Measurements from ENCODE around the gene WDPCP.

The WDPCP gene

DNA sequence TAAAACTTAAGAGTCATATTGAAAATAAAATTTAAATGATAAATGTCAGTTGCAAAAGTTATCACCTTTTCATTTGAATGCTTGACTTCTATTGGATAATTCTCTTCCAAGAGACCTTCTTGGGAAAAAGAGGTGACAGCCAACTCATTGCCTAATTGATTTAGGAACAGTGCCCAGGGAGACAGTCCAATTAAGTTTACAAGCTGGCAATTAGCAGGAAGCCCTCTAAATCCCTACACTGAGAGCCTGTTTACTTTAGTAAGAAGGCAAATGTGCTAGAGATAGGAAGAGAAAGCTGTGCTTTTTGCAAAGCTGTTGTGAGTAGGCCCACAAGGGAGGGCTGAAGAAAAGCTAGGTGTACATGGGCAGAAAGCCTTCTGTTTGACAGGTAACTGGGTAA lies 189.1 kb downstream of the WDPCP start:
- DNase-seq (ENCODE audit: low read depth), result no peak
- H3K4me3 ChIP-seq (ENCODE audit: low read depth, low read length), result no peak overlapping the region
- no peak for TF ChIP-seq MAX (IDR thresholded peaks at IDR 0.05; ENCODE audit: low read depth, low read length)
- TF ChIP-seq MYC (IDR thresholded peaks at IDR 0.05; ENCODE audit: low read depth, low read length), result no peak
- TF ChIP-seq, protein P1, sequence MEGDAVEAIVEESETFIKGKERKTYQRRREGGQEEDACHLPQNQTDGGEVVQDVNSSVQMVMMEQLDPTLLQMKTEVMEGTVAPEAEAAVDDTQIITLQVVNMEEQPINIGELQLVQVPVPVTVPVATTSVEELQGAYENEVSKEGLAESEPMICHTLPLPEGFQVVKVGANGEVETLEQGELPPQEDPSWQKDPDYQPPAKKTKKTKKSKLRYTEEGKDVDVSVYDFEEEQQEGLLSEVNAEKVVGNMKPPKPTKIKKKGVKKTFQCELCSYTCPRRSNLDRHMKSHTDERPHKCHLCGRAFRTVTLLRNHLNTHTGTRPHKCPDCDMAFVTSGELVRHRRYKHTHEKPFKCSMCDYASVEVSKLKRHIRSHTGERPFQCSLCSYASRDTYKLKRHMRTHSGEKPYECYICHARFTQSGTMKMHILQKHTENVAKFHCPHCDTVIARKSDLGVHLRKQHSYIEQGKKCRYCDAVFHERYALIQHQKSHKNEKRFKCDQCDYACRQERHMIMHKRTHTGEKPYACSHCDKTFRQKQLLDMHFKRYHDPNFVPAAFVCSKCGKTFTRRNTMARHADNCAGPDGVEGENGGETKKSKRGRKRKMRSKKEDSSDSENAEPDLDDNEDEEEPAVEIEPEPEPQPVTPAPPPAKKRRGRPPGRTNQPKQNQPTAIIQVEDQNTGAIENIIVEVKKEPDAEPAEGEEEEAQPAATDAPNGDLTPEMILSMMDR (IDR thresholded peaks at IDR 0.05; ENCODE audit: low read depth, low read length), result no peak
- no peak for TF ChIP-seq POLR2A (IDR thresholded peaks at IDR 0.05; ENCODE audit: extremely low read depth, insufficient read length)

DNA sequence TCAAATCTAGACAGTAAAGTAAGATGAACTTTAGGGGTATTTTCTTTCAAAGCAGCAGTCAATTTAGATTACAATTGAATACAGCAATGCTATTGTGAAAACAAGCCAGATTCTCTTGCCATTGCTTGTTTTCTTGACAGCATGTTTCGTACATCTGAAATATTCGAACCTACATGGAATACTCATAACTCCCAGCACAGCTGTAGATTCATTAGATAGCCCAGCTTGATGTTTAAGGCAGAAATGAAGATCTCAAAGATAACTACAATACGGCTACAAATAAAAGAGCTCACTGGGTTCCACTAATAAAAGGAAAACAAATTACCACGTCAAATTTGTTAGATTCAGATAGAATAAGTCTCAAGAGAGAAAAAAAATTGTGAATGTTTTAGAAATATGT lies 208.8 kb downstream of the WDPCP start:
- no peak for DNase-seq (ENCODE audit: low read depth)
- TF ChIP-seq, protein P1 (IDR thresholded peaks at IDR 0.05; ENCODE audit: low read depth, low read length), result no peak
- TF ChIP-seq POLR2A (IDR thresholded peaks at IDR 0.05; ENCODE audit: extremely low read depth, insufficient read length), result no peak
- no peak for TF ChIP-seq MAX (IDR thresholded peaks at IDR 0.05; ENCODE audit: low read depth, low read length)
- TF ChIP-seq MYC (IDR thresholded peaks at IDR 0.05; ENCODE audit: low read depth, low read length), result no peak
- no peak overlapping the region for H3K4me3 ChIP-seq (ENCODE audit: low read depth, low read length)

DNA sequence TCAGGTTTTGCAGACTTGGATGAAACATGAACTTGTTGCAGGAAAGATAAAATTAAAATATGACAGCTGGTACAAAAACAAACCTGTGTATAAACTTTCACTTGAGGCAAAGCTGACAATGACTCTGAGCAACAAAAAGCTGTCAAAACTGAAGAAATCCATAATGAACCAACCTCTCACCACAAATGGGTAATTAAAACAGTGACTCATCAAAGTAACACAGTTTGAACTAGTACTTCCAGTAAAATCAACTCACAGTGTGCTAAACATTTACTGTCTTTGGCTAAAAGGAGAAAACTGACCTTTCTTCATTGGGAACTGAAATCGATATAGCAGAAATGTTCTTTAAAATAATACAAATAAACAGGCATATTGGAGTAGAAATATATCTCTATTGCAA lies 209.7 kb downstream of the WDPCP start:
- TF ChIP-seq, protein P1 (IDR thresholded peaks at IDR 0.05; ENCODE audit: low read depth, low read length), result no peak
- TF ChIP-seq MAX (IDR thresholded peaks at IDR 0.05; ENCODE audit: low read depth, low read length), result 0 out of 2 replicates have a peak, but pooled peaks have one; percentile 10
- no peak overlapping the region for H3K4me3 ChIP-seq (ENCODE audit: low read depth, low read length)
- peak; percentile 78 for DNase-seq (ENCODE audit: low read depth)

DNA sequence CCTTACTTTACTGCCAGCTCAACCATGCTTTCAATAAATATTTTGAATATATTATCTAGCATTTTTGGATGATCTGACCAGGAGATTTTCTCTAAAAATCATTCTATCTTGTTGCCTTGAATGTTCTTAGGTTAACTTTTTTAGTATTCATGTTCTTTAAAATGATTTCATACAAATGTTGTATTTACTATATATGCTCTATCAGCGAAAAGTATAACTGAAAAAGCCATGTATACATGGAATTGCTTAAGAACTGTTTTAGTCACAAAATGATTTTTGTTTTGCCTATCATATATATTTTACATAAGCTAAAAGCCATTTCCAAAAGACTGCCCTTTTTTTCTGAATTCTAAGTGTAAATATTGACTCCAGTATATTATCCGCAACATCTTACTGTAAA lies 213.9 kb downstream of the WDPCP start:
- DNase-seq (ENCODE audit: low read depth), result no peak
- H3K4me3 ChIP-seq (ENCODE audit: low read depth, low read length), result no peak overlapping the region
- TF ChIP-seq MAX (IDR thresholded peaks at IDR 0.05; ENCODE audit: low read depth, low read length) (no peak), POLR2A (IDR thresholded peaks at IDR 0.05; ENCODE audit: extremely low read depth, insufficient read length) (no peak), MYC (IDR thresholded peaks at IDR 0.05; ENCODE audit: low read depth, low read length) (no peak)
- TF ChIP-seq, protein P1 (IDR thresholded peaks at IDR 0.05; ENCODE audit: low read depth, low read length), result no peak

GRCh38 chr2:63372549-63372948 lies 215.7 kb downstream of the WDPCP start:
- no peak for DNase-seq (ENCODE audit: low read depth)
- no peak overlapping the region for H3K4me3 ChIP-seq (ENCODE audit: low read depth, low read length)
- TF ChIP-seq MAX (IDR thresholded peaks at IDR 0.05; ENCODE audit: low read depth, low read length) (no peak), MYC (IDR thresholded peaks at IDR 0.05; ENCODE audit: low read depth, low read length) (no peak), POLR2A (IDR thresholded peaks at IDR 0.05; ENCODE audit: extremely low read depth, insufficient read length) (no peak)
- TF ChIP-seq, protein P1 (IDR thresholded peaks at IDR 0.05; ENCODE audit: low read depth, low read length), result no peak

GRCh38 chr2:63369146-63369545 lies 219.1 kb downstream of the WDPCP start:
- DNase-seq (ENCODE audit: low read depth), result no peak
- TF ChIP-seq MAX (IDR thresholded peaks at IDR 0.05; ENCODE audit: low read depth, low read length) (no peak), MYC (IDR thresholded peaks at IDR 0.05; ENCODE audit: low read depth, low read length) (no peak), POLR2A (IDR thresholded peaks at IDR 0.05; ENCODE audit: extremely low read depth, insufficient read length) (no peak)
- TF ChIP-seq, protein P1 (IDR thresholded peaks at IDR 0.05; ENCODE audit: low read depth, low read length), result no peak
- H3K4me3 ChIP-seq (ENCODE audit: low read depth, low read length), result no peak overlapping the region

All from NB4 (cell line).